Mesothelial cell of epicardium (in vitro differentiated cells): Measurements from ENCODE around the gene OCEL1. TPM values are rescaled to one million over a fixed set of nuclear protein-coding genes. Genes with fewer than 3 reads are reported as not detected.
A peak's percentile ranks its signal among the peaks of the same experiment; 100 is the strongest.

ENCODE experiments used
- DNase-seq, 2 experiments: peaks; one replicate each; pipeline ENCODE4 v3.0.0; 2021; ENCODE audit warnings: low spot score in 2 of 2; ENCODE audit not compliant: unreplicated experiment in 2 of 2
- H3K27ac Mint-ChIP-seq: 2 replicates; pipeline ENCODE4 v1.8.0; 2021; ENCODE audit warnings: mixed read lengths
- H3K27me3 Mint-ChIP-seq: 2 replicates; pipeline ENCODE4 v1.8.0; 2021; ENCODE audit warnings: low read depth, mixed read lengths
- H3K36me3 Mint-ChIP-seq: 2 replicates; pipeline ENCODE4 v1.8.0; 2021; ENCODE audit warnings: mixed read lengths
- H3K4me1 Mint-ChIP-seq: 2 replicates; pipeline ENCODE4 v1.8.0; 2021; ENCODE audit warnings: mixed read lengths
- H3K4me3 Mint-ChIP-seq: 2 replicates; pipeline ENCODE4 v1.8.0; 2021; ENCODE audit warnings: mild to moderate bottlenecking, moderate library complexity, mixed read lengths
- H3K9me3 Mint-ChIP-seq: 2 replicates; pipeline ENCODE4 v1.8.0; 2021; ENCODE audit warnings: mixed read lengths
- CTCF ChIP-seq: fragments of 200-600 bp; sonication (generic); IDR thresholded peaks from one replicate; pipeline ENCODE4 v1.5.0; 2021; ENCODE audit warnings: antibody characterized with exemption; ENCODE audit not compliant: unreplicated experiment
- total RNA-seq: library from RNA; stranded (reverse); gene quantifications from 3 replicates; pipeline ENCODE4 v1.2.1, GENCODE V29; 2021

Gene OCEL1
- total RNA-seq, 1 donor from 2014 or later, result 19.2 TPM

GRCh38 chr19:17244618-17245534, 18.9 kb downstream of the OCEL1 start:
- H3K27ac Mint-ChIP-seq, result peak overlapping the region; percentile 79
- peak in 1 of 2 experiments; percentile 59 for DNase-seq
- H3K9me3 Mint-ChIP-seq, result no peaks in the 10 kb centered on the region
- no peak for TF ChIP-seq CTCF
- peaks cover 50% of the 10 kb centered on the region for H3K4me1 Mint-ChIP-seq
- H3K4me3 Mint-ChIP-seq, result peak overlapping the region; percentile 89
- no peaks in the 10 kb centered on the region for H3K36me3 Mint-ChIP-seq
- no peaks in the 10 kb centered on the region for H3K27me3 Mint-ChIP-seq

DNA sequence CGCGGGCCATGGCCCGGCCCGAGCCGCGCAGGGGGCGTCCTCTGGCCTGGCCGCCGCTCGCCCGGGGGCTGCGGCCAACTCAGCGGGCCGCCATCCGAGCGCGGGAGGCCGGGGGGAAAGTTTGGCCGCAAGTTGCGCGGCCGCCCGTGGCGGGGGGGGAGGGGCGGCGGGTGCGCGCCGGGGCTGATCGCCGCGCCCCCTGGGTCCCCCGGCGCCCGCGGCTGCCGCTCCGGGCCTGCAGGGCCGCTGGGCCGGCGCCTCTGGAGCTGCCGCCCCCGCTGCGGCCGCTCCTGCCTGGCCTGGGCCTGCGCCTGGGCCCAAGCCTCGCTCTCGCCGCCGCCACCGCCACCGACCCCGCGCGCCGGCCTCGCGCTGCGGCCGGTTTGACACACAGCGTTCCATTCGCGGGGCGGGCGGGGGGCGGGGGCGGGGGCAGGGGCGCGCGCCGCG, 19.5 kb downstream of the OCEL1 start, which contains the start of gene NR2F6:
Gene NR2F6, minus strand, starts transcription at position 385 of the 450 bp plus-strand sequence. CDS start 699 bp downstream, outside the sequence.
- Mint-ChIP-seq H3K27ac (peak within 1 kb of the TSS; percentile 92), H3K9me3 (no peaks in the 10 kb centered on the region), H3K36me3 (no peaks in the 10 kb centered on the region), H3K4me3 (peak within 1 kb of the TSS; percentile 90), H3K4me1 (peaks cover 50% of the 10 kb centered on the region), H3K27me3 (no peaks in the 10 kb centered on the region)
- no peak for TF ChIP-seq CTCF
- peak in 1 of 2 experiments; percentile 72 for DNase-seq

- TF ChIP-seq CTCF, result no peak
- H3K4me3 Mint-ChIP-seq, result peak overlapping the region; percentile 90
- H3K4me1 Mint-ChIP-seq, result peaks cover 40% of the 10 kb centered on the region
- H3K27me3 Mint-ChIP-seq, result no peaks in the 10 kb centered on the region
- DNase-seq, result no peak
- H3K36me3 Mint-ChIP-seq, result no peaks in the 10 kb centered on the region
- H3K9me3 Mint-ChIP-seq, result no peaks in the 10 kb centered on the region
- H3K27ac Mint-ChIP-seq, result peak overlapping the region; percentile 82
Observed at GRCh38 chr19:17246681-17247425, 20.8 kb downstream of the OCEL1 start.

DNA sequence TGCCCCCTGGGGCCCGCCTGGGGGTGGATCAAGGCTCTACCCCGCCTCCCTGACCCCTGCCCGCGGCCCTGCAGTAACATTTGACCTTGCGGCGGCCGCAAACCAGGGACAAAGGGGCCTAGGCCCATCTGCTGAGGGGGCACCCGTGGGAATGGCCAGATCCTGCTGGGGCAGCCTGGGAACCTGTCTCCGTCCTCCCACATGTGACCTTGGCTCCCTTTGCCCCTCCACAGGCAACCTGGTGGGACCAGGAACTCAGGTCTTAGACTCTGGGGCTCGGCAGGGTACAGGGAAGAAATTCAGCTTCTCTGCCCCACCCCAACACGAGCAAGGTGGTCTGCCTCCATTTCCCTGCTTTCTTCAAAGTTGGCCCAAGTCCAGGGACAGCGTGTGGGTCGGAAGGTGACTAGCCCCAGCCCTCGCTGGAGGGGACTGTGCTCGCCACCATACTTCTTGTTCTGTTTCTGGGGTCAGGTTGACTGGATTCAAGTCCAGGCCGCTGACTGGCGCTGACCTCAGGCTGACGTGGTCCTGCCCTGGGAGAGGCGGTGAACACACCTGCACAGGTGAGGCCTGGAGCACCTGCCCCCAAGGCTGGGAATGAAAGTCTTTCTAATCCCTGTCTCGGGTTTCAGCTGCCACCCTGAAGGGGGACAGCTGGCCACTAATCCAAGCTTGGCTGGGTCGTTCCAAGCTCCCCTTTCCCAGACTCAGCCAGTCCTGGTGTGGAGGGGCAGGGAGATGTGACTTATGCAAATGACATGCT, 22.2 kb downstream of the OCEL1 start:
- no peaks in the 10 kb centered on the region for H3K9me3 Mint-ChIP-seq
- no peaks in the 10 kb centered on the region for H3K27me3 Mint-ChIP-seq
- peaks cover 32% of the 10 kb centered on the region for H3K4me1 Mint-ChIP-seq
- H3K27ac Mint-ChIP-seq, result no peak overlapping the region
- H3K4me3 Mint-ChIP-seq, result peak overlapping the region; percentile 41
- TF ChIP-seq CTCF, result no peak
- no peaks in the 10 kb centered on the region for H3K36me3 Mint-ChIP-seq
- no peak for DNase-seq

DNA sequence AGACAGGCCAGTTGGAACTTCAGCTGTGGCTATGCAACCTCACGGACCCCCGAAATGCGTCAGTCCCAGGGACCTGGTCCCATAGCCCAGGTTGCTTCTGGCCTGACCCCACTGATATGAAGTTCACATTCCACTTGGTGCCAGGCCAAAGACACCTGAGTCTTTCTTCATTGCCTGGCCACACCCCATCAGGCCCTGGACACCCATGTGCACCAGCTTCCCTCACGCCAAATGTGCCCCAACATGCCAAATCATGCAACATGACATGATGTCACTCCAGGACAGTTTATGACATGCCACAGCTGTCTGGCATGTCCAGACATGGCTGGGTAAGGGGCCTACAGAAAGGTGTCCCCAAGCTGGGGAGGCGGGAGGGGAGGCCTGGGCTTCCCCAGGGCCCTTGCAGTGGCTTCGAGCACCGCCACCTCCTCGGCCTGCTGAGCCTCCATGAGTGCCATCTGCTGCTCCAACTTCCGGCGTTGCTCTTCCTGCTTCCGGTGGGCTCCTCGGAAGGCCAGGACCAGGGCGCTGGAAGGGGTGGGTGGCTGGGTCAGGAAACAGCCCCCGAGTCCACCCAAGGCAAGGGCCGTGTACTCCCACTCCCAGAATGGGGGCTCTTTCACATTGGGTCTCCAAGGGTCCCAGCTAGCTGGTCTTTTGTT, 24.0 kb downstream of the OCEL1 start:
- TF ChIP-seq CTCF, result no peak
- no peak for DNase-seq
- peaks cover 23% of the 10 kb centered on the region for H3K4me1 Mint-ChIP-seq
- no peaks in the 10 kb centered on the region for H3K36me3 Mint-ChIP-seq
- no peaks in the 10 kb centered on the region for H3K9me3 Mint-ChIP-seq
- H3K4me3 Mint-ChIP-seq, result no peak overlapping the region
- no peak overlapping the region for H3K27ac Mint-ChIP-seq
- H3K27me3 Mint-ChIP-seq, result no peaks in the 10 kb centered on the region
